ENCODE results near the gene PTMS. TPM values are rescaled to one million over a fixed set of nuclear protein-coding genes. Genes with fewer than 3 reads are reported as not detected.
A peak's percentile ranks its signal among the peaks of the same experiment; 100 is the strongest.

The PTMS gene
- total and polyA plus RNA-seq, 9 of the 15 experiments (the other 6 are each of a cell fraction or from before 2014, with no cell fraction given) = 5.1 to 287 (median 78.5) TPM

- TF ChIP-seq, protein P1, sequence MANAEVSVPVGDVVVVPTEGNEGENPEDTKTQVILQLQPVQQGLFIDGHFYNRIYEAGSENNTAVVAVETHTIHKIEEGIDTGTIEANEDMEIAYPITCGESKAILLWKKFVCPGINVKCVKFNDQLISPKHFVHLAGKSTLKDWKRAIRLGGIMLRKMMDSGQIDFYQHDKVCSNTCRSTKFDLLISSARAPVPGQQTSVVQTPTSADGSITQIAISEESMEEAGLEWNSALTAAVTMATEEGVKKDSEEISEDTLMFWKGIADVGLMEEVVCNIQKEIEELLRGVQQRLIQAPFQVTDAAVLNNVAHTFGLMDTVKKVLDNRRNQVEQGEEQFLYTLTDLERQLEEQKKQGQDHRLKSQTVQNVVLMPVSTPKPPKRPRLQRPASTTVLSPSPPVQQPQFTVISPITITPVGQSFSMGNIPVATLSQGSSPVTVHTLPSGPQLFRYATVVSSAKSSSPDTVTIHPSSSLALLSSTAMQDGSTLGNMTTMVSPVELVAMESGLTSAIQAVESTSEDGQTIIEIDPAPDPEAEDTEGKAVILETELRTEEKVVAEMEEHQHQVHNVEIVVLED (CRISPR knock-in tag; IDR thresholded peaks at IDR 0.05) = no peak
- TF ChIP-seq ZNF507 (tag; conservative IDR thresholded peaks at IDR 0.05) = no peak
- TF ChIP-seq ADNP (tag; IDR thresholded peaks at IDR 0.05) = no peak
- no peak for TF ChIP-seq HSF4 (CRISPR knock-in tag; IDR thresholded peaks at IDR 0.05; ENCODE audit: borderline replicate concordance)
- no peak for TF ChIP-seq RFX7 (CRISPR knock-in tag; IDR thresholded peaks at IDR 0.05)
- TF ChIP-seq ZSCAN29 (IDR thresholded peaks at IDR 0.05) = no peak
- no peak for TF ChIP-seq MCM7 (IDR thresholded peaks at IDR 0.05)
- TF ChIP-seq POU5F1 (IDR thresholded peaks at IDR 0.05; ENCODE audit: borderline replicate concordance, low read depth, low read length, partially characterized antibody) = no peak
- no peak for TF ChIP-seq GTF2B (IDR thresholded peaks at IDR 0.05; ENCODE audit: extremely low read depth, insufficient read length)
- peak in 1 of 2 experiments; percentile 94; a peak in 2 of 4 replicates for TF ChIP-seq HDAC1 (IDR thresholded peaks at IDR 0.05)
- no peak for TF ChIP-seq TSC22D4 (tag; IDR thresholded peaks at IDR 0.05)
- no peak for TF ChIP-seq NFYB (IDR thresholded peaks at IDR 0.05; ENCODE audit: extremely low read depth, insufficient read length)
- TF ChIP-seq TFE3 (CRISPR knock-in tag; IDR thresholded peaks at IDR 0.05) = no peak
- no peak for TF ChIP-seq ZZZ3 (IDR thresholded peaks at IDR 0.05)
- TF ChIP-seq SPI1 (IDR thresholded peaks at IDR 0.05; ENCODE audit: borderline replicate concordance, low read depth, low read length) = no peak
These were observed 12.7 kb downstream of the PTMS start (continued) for GRCh38 chr12:6778574-6779550.

Data from K562 (cell line).